SK-N-SH (cell line): ENCODE measurements around the gene TMEM143.

Experiments used
- CHD2 ChIP-seq: fragments of 150-350 bp; IDR thresholded peaks from 2 replicates; pipeline ENCODE4 v1.6.1; 2018; ENCODE audit warnings: low read length; ENCODE audit not compliant: partially characterized antibody
- GATA2 ChIP-seq: sonication (generic); formaldehyde crosslinking; IDR thresholded peaks from 2 replicates; pipeline ENCODE4 v1.5.0; 2020; ENCODE audit warnings: mild to moderate bottlenecking, missing genetic modification reagents
- POLR2AphosphoS5 ChIP-seq: IDR thresholded peaks from 2 replicates; pipeline ENCODE4 v1.6.1; 2012; ENCODE audit warnings: low read depth, low read length
- RAD21 ChIP-seq: IDR thresholded peaks from 2 replicates; pipeline ENCODE4 v1.6.1; 2012; ENCODE audit warnings: mild to moderate bottlenecking, low read length
- SIN3A ChIP-seq: IDR thresholded peaks from 2 replicates; pipeline ENCODE4 v1.6.1; 2012; ENCODE audit warnings: low read depth, mild to moderate bottlenecking, low read length, moderate library complexity, borderline replicate concordance
- TF ChIP-seq, protein P1 (sequence below): fragments of 200-600 bp; sonication (generic); IDR thresholded peaks from 2 replicates; pipeline ENCODE4 v1.6.1; 2017; ENCODE audit warnings: antibody characterized with exemption, mild to moderate bottlenecking, moderate library complexity

DNA sequence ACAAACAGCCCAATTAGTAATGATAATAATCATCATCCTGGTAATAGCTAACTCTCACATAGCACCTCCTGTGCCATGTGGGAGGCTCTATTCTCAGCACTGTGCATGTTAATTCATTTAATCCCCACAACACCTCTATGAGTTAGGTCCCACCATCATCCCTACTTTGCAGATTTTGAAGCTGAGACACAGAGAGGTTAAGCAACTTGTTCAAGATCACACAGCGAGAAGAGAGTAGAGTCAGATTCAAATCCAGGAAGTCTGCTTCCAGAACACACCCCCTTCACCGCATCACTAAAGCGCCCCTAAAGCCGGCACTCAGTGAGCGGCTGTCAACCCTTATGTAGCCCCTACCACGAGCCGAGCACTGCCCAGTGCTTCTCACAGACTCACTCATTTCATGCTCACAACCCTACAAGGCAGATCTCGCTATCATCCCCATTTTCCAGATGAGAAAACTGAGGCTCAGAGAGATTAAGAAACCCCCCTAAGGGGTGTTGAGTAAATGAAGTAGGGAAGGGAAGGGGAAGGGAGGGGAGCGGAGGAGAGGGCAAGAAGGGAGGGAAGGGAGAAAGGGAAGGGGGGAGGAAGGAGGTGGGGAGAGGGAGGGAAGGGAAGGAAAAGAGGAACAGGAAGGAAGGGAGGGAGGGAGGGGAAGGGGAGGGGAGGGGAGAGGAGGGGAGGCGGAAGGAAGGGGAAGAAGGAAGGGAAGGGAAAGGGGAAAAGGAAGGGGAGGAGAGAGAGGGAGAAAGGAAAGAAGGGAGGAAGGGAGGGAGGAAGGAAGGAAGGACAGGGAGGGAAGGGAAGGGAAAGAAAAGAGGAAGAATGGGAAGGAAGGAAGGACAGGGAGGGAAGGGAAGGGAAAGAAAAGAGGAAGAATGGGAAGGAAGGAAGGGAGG is 22.0 kb downstream of the TMEM143 start:
- TF ChIP-seq, protein P1, sequence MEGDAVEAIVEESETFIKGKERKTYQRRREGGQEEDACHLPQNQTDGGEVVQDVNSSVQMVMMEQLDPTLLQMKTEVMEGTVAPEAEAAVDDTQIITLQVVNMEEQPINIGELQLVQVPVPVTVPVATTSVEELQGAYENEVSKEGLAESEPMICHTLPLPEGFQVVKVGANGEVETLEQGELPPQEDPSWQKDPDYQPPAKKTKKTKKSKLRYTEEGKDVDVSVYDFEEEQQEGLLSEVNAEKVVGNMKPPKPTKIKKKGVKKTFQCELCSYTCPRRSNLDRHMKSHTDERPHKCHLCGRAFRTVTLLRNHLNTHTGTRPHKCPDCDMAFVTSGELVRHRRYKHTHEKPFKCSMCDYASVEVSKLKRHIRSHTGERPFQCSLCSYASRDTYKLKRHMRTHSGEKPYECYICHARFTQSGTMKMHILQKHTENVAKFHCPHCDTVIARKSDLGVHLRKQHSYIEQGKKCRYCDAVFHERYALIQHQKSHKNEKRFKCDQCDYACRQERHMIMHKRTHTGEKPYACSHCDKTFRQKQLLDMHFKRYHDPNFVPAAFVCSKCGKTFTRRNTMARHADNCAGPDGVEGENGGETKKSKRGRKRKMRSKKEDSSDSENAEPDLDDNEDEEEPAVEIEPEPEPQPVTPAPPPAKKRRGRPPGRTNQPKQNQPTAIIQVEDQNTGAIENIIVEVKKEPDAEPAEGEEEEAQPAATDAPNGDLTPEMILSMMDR = no peak
- no peak for TF ChIP-seq CHD2
- no peak for TF ChIP-seq RAD21
- TF ChIP-seq SIN3A = no peak
- no peak for TF ChIP-seq GATA2
- no peak for TF ChIP-seq POLR2AphosphoS5
